IMR-90 (cell line): ENCODE data around the gene RUSC1. TPM values are rescaled to one million over a fixed set of nuclear protein-coding genes. Genes with fewer than 3 reads are reported as not detected.

Experiments
- ATAC-seq: fragments of 200-7000 bp; cut with Tn5 transposase; 2 replicates; pipeline ENCODE4 v1.9.1; 2020; ENCODE audit warnings: low read depth, mild to moderate bottlenecking, moderate library complexity
- BruUV-seq: library from RNA; stranded (reverse); fragments of 400-500 nt; replicated peaks from 2 replicates; lab custom pipeline; 2021; lab: Mats Ljungman, UMichigan
- CTCF ChIA-PET: fragments of 300-600 bp; formaldehyde crosslinking; extraction: SDS; loops from one replicate; lab custom pipeline; 2021; ENCODE audit warnings: antibody characterized with exemption; lab: Yijun Ruan, JAX
- POLR2A ChIA-PET: fragments of 300-600 bp; sonication (Branson Sonifier 250); formaldehyde crosslinking; loops from one replicate; lab custom pipeline; 2022; ENCODE audit warnings: antibody characterized with exemption; ENCODE audit not compliant: unreplicated experiment; lab: Charles Lee
- DNase-seq: peaks from one replicate; pipeline ENCODE4 v3.0.0; 2013
- H2AFZ ChIP-seq: replicated peaks from 2 replicates; pipeline ENCODE3; 2013; ENCODE audit warnings: low read length, mild to moderate bottlenecking; ENCODE audit not compliant: poor library complexity
- H2AK5ac ChIP-seq: 2 replicates; pipeline ENCODE4 v1.6.1; 2013; ENCODE audit warnings: low read depth, low read length, inconsistent platforms
- H2AK9ac ChIP-seq: replicated peaks from 2 replicates; pipeline ENCODE3; 2013; ENCODE audit warnings: mild to moderate bottlenecking, low read depth, low read length, moderate library complexity; ENCODE audit not compliant: poor library complexity
- H2BK120ac ChIP-seq: 2 replicates; pipeline ENCODE4 v1.6.1; 2013; ENCODE audit warnings: low read depth, low read length, inconsistent platforms
- H2BK15ac ChIP-seq: 3 replicates; pipeline ENCODE4 v1.6.1; 2013; ENCODE audit warnings: low read depth, low read length, inconsistent platforms
- H2BK20ac ChIP-seq: 2 replicates; pipeline ENCODE4 v1.6.1; 2013; ENCODE audit warnings: low read depth, mild to moderate bottlenecking, inconsistent platforms, low read length, moderate library complexity
- H2BK5ac ChIP-seq: 2 replicates; pipeline ENCODE4 v1.6.1; 2013; ENCODE audit warnings: mild to moderate bottlenecking, low read depth, low read length, inconsistent platforms; ENCODE audit not compliant: poor library complexity, severe bottlenecking
- H3K14ac ChIP-seq: replicated peaks from 2 replicates; pipeline ENCODE4 v1.6.1; 2013; ENCODE audit warnings: low read depth, low read length, inconsistent platforms
- H3K18ac ChIP-seq: 2 replicates; pipeline ENCODE4 v1.6.1; 2013; ENCODE audit warnings: low read depth, low read length, control low read depth
- H3K23ac ChIP-seq: 2 replicates; pipeline ENCODE4 v1.6.1; 2013; ENCODE audit warnings: low read depth, low read length, inconsistent platforms
- H3K27ac ChIP-seq: 2 replicates; pipeline ENCODE4 v1.5.1; 2013; ENCODE audit warnings: mild to moderate bottlenecking, control low read depth, low read length; ENCODE audit not compliant: insufficient read depth
- H3K27me3 ChIP-seq: 2 replicates; pipeline ENCODE4 v1.6.1; 2013; ENCODE audit warnings: low read length; ENCODE audit not compliant: control insufficient read depth, insufficient read depth
- H3K36me3 ChIP-seq: 2 replicates; pipeline ENCODE4 v1.6.1; 2013; ENCODE audit warnings: low read length, mixed read lengths; ENCODE audit not compliant: control insufficient read depth, insufficient read depth
- H3K4ac ChIP-seq: 2 replicates; pipeline ENCODE4 v1.6.1; 2013; ENCODE audit warnings: low read depth, low read length, inconsistent platforms
- H3K4me1 ChIP-seq: 2 replicates; pipeline ENCODE4 v1.6.1; 2013; ENCODE audit warnings: low read length, mixed read lengths; ENCODE audit not compliant: control insufficient read depth, insufficient read depth
- H3K4me2 ChIP-seq: 2 replicates; pipeline ENCODE4 v1.6.1; 2013; ENCODE audit warnings: low read depth, mild to moderate bottlenecking, control low read depth, low read length, moderate library complexity
- H3K4me3 ChIP-seq: 2 replicates; pipeline ENCODE4 v1.5.1; 2013; ENCODE audit warnings: low read depth, mild to moderate bottlenecking, control low read depth, low read length, moderate library complexity; ENCODE audit not compliant: insufficient read depth
- H3K56ac ChIP-seq: 2 replicates; pipeline ENCODE4 v1.6.1; 2013; ENCODE audit warnings: low read length, inconsistent platforms; ENCODE audit not compliant: insufficient read depth; ENCODE audit errors: extremely low read depth
- H3K79me1 ChIP-seq, 2 experiments: 2 replicates each; pipeline ENCODE4 v1.6.1; 2013; ENCODE audit warnings: low read length in 2 of 2, inconsistent platforms in 1 of 2, low read depth in 1 of 2
- H3K9ac ChIP-seq: 2 replicates; pipeline ENCODE4 v1.6.1; 2013; ENCODE audit warnings: low read depth, low read length, control low read depth
- H3K9me1 ChIP-seq: 2 replicates; pipeline ENCODE4 v1.6.1; 2013; ENCODE audit warnings: low read length, inconsistent platforms; ENCODE audit not compliant: insufficient read depth
- H3K9me3 ChIP-seq: 2 replicates; pipeline ENCODE4 v1.6.1; 2013; ENCODE audit warnings: low read length; ENCODE audit not compliant: control insufficient read depth, insufficient read depth
- H4K20me1 ChIP-seq: 2 replicates; pipeline ENCODE4 v1.6.1; 2013; ENCODE audit warnings: low read length, inconsistent platforms; ENCODE audit not compliant: insufficient read depth
- H4K5ac ChIP-seq: 2 replicates; pipeline ENCODE4 v1.6.1; 2013; ENCODE audit warnings: mild to moderate bottlenecking, low read depth, low read length, control low read depth
- H4K8ac ChIP-seq, 2 experiments: 2 replicates each; pipeline ENCODE4 v1.6.1; 2013; ENCODE audit warnings: low read depth in 2 of 2, low read length in 2 of 2, control low read depth in 1 of 2, inconsistent platforms in 1 of 2
- H4K91ac ChIP-seq: 2 replicates; pipeline ENCODE4 v1.6.1; 2013; ENCODE audit warnings: low read depth, low read length, inconsistent platforms; ENCODE audit not compliant: insufficient read depth
- CHD1 ChIP-seq: IDR thresholded peaks from 2 replicates; pipeline ENCODE4 v1.6.1; 2012; ENCODE audit warnings: low read depth, low read length, improper control_type of control experiment
- CTCF ChIP-seq: conservative IDR thresholded peaks from 2 replicates; pipeline ENCODE4 v1.5.1; 2012; ENCODE audit warnings: mild to moderate bottlenecking, low read depth, low read length, improper control_type of control experiment
- FOS ChIP-seq: fragments of 150-350 bp; IDR thresholded peaks from 2 replicates; pipeline ENCODE4 v1.6.1; 2016; ENCODE audit warnings: low read depth, low read length
- MAZ ChIP-seq: IDR thresholded peaks from 2 replicates; pipeline ENCODE4 v1.6.1; 2012; ENCODE audit warnings: low read depth, mild to moderate bottlenecking, low read length, improper control_type of control experiment, moderate library complexity, borderline replicate concordance
- MXI1 ChIP-seq: IDR thresholded peaks from 2 replicates; pipeline ENCODE4 v1.6.1; 2012; ENCODE audit warnings: low read depth, mild to moderate bottlenecking, low read length, moderate library complexity, borderline replicate concordance
- WGBS, 2 experiments: methylation state at CpG; one replicate each; pipeline versions ENCODE4 v1.1.5 to v1.1.7; 2013; ENCODE audit warnings: missing lambda C conversion rate in 2 of 2; ENCODE audit not compliant: insufficient read length in 1 of 2; ENCODE audit errors: extremely low coverage in 2 of 2; 5-methylcytosine and 5-hydroxymethylcytosine counted together
- dilution Hi-C: fragments of 300-500 bp; cut with HindIII; formaldehyde crosslinking; loops from one replicate; pipeline ENCODE4 v1.14.3; 2018; ENCODE audit warnings: low sequenced_read_pairs; ENCODE audit not compliant: unreplicated experiment
- in situ Hi-C: fragments of 300-500 bp; cut with MboI; formaldehyde crosslinking; loops from 3 replicates; pipeline ENCODE4 v1.14.3; 2019; ENCODE audit warnings: low sequenced_read_pairs, inconsistent platforms, mixed read lengths
- intact Hi-C: fragments of 100-400 bp; cut with micrococcal nuclease; formaldehyde crosslinking; loops from 2 replicates; pipeline ENCODE4 v1.10.0; 2022
- polyA plus RNA-seq, 3 experiments: library from polyadenylated mRNA; depleted of rRNA; stranded (reverse); fragments of >200 nt; gene quantifications; 2 replicates each; pipeline ENCODE4 v1.2.3, GENCODE V29; 2012; ENCODE audit warnings: low replicate concordance in 1 of 3
- total RNA-seq: library from RNA; depleted of rRNA; stranded (reverse); fragments of >200 nt; gene quantifications from 2 replicates; pipeline ENCODE4 v1.2.3, GENCODE V29; 2012

The RUSC1 gene
- total and polyA plus RNA-seq, 2 of the 4 experiments (the other 2 are of a cell fraction): 4.1 to 31.4 TPM

GRCh38 chr1:155293086-155293749, 27.5 kb upstream of the RUSC1 start:
- in situ Hi-C loops (no loop called here), intact Hi-C loops (no loop called here), dilution Hi-C loops (no loop called here)
- no peak overlapping the region for H3K27ac ChIP-seq
- H3K9me1 ChIP-seq: no peaks in the 10 kb centered on the region
- ATAC-seq: no peak
- H4K91ac ChIP-seq: no peak overlapping the region
- no peak overlapping the region for H3K18ac ChIP-seq
- no peaks in the 10 kb centered on the region for H3K79me1 ChIP-seq
- H3K23ac ChIP-seq: no peak overlapping the region
- H3K36me3 ChIP-seq: no peaks in the 10 kb centered on the region
- H2AK5ac ChIP-seq: no peak overlapping the region
- ChIA-PET CTCF (interaction anchor here (1.0 to 1.3 kb wide), 2 partner anchors 15 to 20 kb away, joined by 3 to 4 read pairs; partner anchors contain the start of gene CLK2), POLR2A (no interaction called here)
- H3K4me3 ChIP-seq: no peak overlapping the region
- peaks cover 2% of the 10 kb centered on the region; the same call in 1 of the 2 replicates for H3K9me3 ChIP-seq
- no peaks in the 10 kb centered on the region for H4K20me1 ChIP-seq
- H3K14ac ChIP-seq: no peak overlapping the region
- no peak overlapping the region for H4K8ac ChIP-seq
- no peak overlapping the region for H3K4ac ChIP-seq
- 81% methylated on average over 10 of the region's 17 CpGs; no CpG with 5 or more reads in 1 of the 2 experiments for WGBS, 2 experiments
- no peak overlapping the region for H2BK120ac ChIP-seq
- no peak overlapping the region for H4K5ac ChIP-seq
- no peak overlapping the region for H2BK15ac ChIP-seq
- H3K4me1 ChIP-seq: no peaks in the 10 kb centered on the region
- BruUV-seq: no TSS peak
- no peak overlapping the region for H3K4me2 ChIP-seq
- peaks cover 57% of the 10 kb centered on the region for H3K27me3 ChIP-seq
- no peak for DNase-seq
- peak overlapping the region; percentile 42 for H2AK9ac ChIP-seq
- no peak for TF ChIP-seq CTCF
- TF ChIP-seq CHD1: no peak
- TF ChIP-seq MAZ: no peak
- no peak for TF ChIP-seq MXI1
- no peak for TF ChIP-seq FOS
- no peak overlapping the region for H3K9ac ChIP-seq
- no peak overlapping the region for H3K56ac ChIP-seq
- no peak overlapping the region for H2BK20ac ChIP-seq
- no peak overlapping the region for H2BK5ac ChIP-seq
- no peak overlapping the region for H2AFZ ChIP-seq
